Left lung (tissue), 10 donors: ENCODE data around the gene KRTAP10-12. TPM values are rescaled to one million over a fixed set of nuclear protein-coding genes. Genes with fewer than 3 reads are reported as not detected.
"Not testable (repeated sequence)": the region's sequence is repeated elsewhere in the genome, so short reads cannot be mapped to it uniquely, and the experiment has no call there.

Source experiments
- ATAC-seq: fragments of 200-7000 bp; cut with Tn5 transposase; one replicate; pipeline ENCODE4 v1.9.1; 2020; ENCODE audit warnings: moderate library complexity
- DNase-seq, 4 donors: peaks; one replicate each; pipeline ENCODE4 v3.0.0-alpha.2; 2013 to 2020
- H3K27ac ChIP-seq, 2 donors: fragments of 200-600 bp; sonication (generic) in 1 of 2; one replicate each; pipeline versions ENCODE4 v1.5.0 to v1.8.0; 2020 to 2021
- H3K27me3 ChIP-seq, 2 donors: fragments of 200-600 bp; sonication (generic) in 1 of 2; one replicate each; pipeline versions ENCODE4 v1.5.0 to v1.8.0; 2020 to 2021
- H3K36me3 ChIP-seq, 2 donors: fragments of 200-600 bp; sonication (generic) in 1 of 2; one replicate each; pipeline versions ENCODE4 v1.5.0 to v1.8.0; 2020 to 2021
- H3K4me1 ChIP-seq, 2 donors: fragments of 200-600 bp; one replicate each; pipeline ENCODE4 v1.8.0; 2021
- H3K4me3 ChIP-seq, 2 donors: fragments of 200-600 bp; sonication (generic) in 1 of 2; one replicate each; pipeline versions ENCODE4 v1.5.0 to v1.8.0; 2020 to 2021; ENCODE audit warnings: mild to moderate bottlenecking in 1 of 2
- H3K9me3 ChIP-seq, 2 donors: fragments of 200-600 bp; sonication (generic) in 1 of 2; one replicate each; pipeline versions ENCODE4 v1.5.0 to v1.8.0; 2020 to 2021
- intact Hi-C, 2 donors: fragments of 100-400 bp; cut with DNase I; formaldehyde crosslinking; loops; one replicate each; pipeline versions ENCODE4 v1.11.2 to v1.14.2; 2022
- polyA plus RNA-seq, 6 donors: library from polyadenylated mRNA; unstranded; fragments of 120-200 nt; gene quantifications; one replicate each; pipeline ENCODE4 v1.2.1, GENCODE V29; 2013; ENCODE audit not compliant: insufficient read length in 6 of 6
- total RNA-seq, 2 donors: library from RNA; stranded (reverse); fragmentation: NEBNext Ultra II Directional; extraction: Animal tissue kit (Norgen Biotek cat#: 25700); gene quantifications; one replicate each; pipeline ENCODE4 v1.2.1, GENCODE V29; 2021
- TF ChIP-seq, protein P1 (sequence below), 2 donors: fragments of 200-600 bp; sonication (generic) in 1 of 2; IDR thresholded peaks; one replicate each; pipeline versions ENCODE4 v1.5.0 to v1.8.0; 2021; ENCODE audit warnings: antibody characterized with exemption in 2 of 2
- donor health status: DM: no; HTN: yes; CAD: no.
- donor health status: DM: no; HTN: no; CAD: no.

KRTAP10-12 gene
- total and polyA plus RNA-seq, 8 donors, result not detected

DNA sequence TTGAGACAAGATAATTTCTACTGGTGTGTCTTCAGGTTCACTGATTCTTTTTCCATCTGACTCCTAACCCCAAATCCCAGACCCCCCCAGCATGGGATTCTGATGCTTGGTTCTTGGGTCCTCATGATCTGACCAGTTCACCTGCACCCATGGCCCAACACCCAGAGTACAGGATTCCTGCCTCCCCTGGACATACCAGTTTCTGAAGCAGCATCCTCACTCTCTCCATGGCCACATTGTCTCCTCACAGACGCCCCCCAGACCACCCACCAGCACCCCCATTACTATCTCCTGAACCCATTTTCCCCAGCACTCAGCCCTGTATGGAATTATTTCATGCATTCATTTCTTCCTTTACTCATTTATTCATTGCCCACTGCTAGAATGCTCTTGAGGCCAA, 40.1 kb upstream of the KRTAP10-12 start:
- Histone ChIP-seq H3K9me3 (peaks cover 0 to 7% of the 10 kb centered on the region in 2 donors), H3K4me3 (no peak overlapping the region), H3K27ac (no peak overlapping the region), H3K36me3 (no peaks in the 10 kb centered on the region), H3K27me3 (peaks cover 0 to 33% of the 10 kb centered on the region in 2 donors), H3K4me1 (no peaks in the 10 kb centered on the region)
- intact Hi-C loops, result no loop called here
- TF ChIP-seq, protein P1, sequence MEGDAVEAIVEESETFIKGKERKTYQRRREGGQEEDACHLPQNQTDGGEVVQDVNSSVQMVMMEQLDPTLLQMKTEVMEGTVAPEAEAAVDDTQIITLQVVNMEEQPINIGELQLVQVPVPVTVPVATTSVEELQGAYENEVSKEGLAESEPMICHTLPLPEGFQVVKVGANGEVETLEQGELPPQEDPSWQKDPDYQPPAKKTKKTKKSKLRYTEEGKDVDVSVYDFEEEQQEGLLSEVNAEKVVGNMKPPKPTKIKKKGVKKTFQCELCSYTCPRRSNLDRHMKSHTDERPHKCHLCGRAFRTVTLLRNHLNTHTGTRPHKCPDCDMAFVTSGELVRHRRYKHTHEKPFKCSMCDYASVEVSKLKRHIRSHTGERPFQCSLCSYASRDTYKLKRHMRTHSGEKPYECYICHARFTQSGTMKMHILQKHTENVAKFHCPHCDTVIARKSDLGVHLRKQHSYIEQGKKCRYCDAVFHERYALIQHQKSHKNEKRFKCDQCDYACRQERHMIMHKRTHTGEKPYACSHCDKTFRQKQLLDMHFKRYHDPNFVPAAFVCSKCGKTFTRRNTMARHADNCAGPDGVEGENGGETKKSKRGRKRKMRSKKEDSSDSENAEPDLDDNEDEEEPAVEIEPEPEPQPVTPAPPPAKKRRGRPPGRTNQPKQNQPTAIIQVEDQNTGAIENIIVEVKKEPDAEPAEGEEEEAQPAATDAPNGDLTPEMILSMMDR (IDR thresholded peaks at IDR 0.05), result no peak
- no peak for ATAC-seq
- DNase-seq, result no peak

DNA sequence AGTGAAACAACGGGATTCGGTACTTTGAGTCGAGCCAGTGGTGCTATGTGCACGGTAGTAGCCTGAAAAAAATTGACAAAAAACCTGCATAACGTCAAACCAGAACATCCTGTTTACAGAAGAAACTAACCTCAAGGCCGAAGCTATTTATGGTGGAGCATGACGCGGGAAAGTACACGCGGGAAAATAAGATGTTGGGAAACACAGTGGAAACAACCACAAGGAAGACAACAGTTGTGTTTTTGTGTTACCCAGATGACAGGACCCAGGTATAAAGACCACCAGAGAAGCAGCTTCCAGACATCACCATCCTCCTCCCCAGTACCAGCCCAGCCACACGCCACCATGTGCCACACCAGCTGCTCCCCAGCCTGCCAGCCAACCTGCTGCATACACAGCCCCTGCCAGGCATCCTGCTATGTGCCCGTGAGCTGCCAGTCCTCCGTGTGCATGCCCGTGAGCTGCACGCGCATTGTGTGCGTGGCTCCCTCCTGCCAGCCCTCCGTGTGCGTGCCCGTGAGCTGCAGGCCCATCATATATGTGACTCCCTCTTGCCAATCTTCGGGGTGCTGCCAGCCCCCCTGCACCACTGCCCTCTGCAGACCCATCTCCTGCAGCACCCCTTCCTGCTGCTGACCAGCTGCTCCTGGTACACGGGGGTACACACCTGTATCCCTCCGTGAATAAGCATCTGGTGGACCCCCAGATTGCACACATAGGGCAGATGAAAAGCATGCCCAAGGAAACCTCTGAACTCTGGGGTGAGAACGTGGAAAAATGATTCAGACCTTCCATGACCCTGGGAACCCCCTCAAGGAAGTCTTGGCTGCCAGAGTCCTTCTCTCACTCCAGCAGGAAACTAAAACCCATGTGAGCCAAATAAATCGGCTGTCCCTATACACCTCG, 39.1 kb upstream of the KRTAP10-12 start, which contains the start of gene KRTAP12-3:
KRTAP12-3 (plus strand) TSS at position 298 of the 906 bp plus-strand sequence; CDS start at position 346, 48 bp downstream.
- Histone ChIP-seq H3K36me3 (no peaks in the 10 kb centered on the region), H3K4me1 (no peaks in the 10 kb centered on the region), H3K27ac (no peak within 1 kb of the TSS), H3K9me3 (peaks cover 0 to 7% of the 10 kb centered on the region in 2 donors), H3K27me3 (peaks cover 0 to 32% of the 10 kb centered on the region in 2 donors), H3K4me3 (no peak within 1 kb of the TSS)
- no peak for ATAC-seq
- TF ChIP-seq, protein P1 (IDR thresholded peaks at IDR 0.05), result no peak
- DNase-seq, result no peak
- intact Hi-C loops, result no loop called here

DNA sequence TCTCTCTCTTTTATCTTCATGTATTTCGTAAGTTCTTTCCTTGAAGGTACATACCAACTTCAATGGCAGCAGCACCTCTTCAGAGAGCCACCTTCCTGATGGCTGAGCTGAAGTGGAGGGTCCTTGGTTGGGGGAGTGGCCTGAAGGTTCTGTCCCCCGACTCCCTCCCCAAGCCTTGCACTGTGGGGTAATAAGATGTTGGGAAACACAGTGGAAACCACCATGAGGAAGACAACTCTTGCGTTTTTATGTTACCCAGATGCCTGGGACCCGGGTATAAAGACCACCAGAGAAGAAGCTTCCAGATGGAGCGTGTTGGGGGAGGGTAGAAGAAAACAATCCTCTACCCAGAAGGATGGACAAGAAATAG, 38.4 kb upstream of the KRTAP10-12 start:
- Histone ChIP-seq H3K4me1 (no peaks in the 10 kb centered on the region), H3K27ac (no peak overlapping the region), H3K27me3 (peaks cover 0 to 26% of the 10 kb centered on the region in 2 donors), H3K4me3 (no peak overlapping the region), H3K36me3 (no peaks in the 10 kb centered on the region), H3K9me3 (peaks cover 0 to 10% of the 10 kb centered on the region in 2 donors)
- intact Hi-C loops, result no loop called here
- ATAC-seq (no peak), DNase-seq (no peak)
- TF ChIP-seq, protein P1 (IDR thresholded peaks at IDR 0.05), result no peak

DNA sequence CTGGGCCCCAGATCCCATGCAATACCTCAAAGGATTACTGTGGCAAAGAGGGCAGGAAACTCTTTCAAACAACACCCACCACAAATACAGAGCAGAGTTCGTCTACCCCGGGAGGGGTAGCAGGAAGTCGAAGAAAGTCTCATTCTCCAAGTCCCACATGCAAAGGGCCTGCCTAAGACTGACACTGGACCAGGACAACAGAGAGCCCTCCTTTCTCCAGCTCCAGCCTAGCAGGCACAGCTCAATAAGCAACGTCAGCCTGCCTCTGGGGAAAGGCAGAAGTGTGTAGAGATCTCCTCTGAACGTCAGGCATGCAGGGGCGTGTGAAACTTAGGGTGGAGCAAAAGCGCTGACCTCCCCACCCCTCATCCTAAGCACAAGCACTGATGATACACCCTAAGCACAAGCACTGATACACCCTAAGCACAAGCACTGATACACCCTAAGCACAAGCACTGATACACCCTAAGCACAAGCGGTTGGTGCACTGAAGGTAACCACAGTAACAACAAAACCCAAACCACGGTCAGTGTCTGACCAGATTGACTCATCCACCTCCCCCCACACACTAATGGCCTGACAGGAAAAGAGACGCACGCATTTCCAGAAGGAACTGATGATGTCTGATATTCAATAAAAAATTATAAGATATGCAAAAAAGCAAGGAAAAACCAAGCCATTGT, 37.9 kb upstream of the KRTAP10-12 start:
- intact Hi-C loops, result no loop called here
- Histone ChIP-seq H3K4me1 (no peaks in the 10 kb centered on the region), H3K36me3 (no peaks in the 10 kb centered on the region), H3K9me3 (peaks cover 0 to 13% of the 10 kb centered on the region in 2 donors), H3K27me3 (peaks cover 0 to 20% of the 10 kb centered on the region in 2 donors), H3K4me3 (no peak overlapping the region), H3K27ac (no peak overlapping the region)
- DNase-seq (no peak), ATAC-seq (no peak)
- TF ChIP-seq, protein P1 (IDR thresholded peaks at IDR 0.05), result no peak

DNA sequence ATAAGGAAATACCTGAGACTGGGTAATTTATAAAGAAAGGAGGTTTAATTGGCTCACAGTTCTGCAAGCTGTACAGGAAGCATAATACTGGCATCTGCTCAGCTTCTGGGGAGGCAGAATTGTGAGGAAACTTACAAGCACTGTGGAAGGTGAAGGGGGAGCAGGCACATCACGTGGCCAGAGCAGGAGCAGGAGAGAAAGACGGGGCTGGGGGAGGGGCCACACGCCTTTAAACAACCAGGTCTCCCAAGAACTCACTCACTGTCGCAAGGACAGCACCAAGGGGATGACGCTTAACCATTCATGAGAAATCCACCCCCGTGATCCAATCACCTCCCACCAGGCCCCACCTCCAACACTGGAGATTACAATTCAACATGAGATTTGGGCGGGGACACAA, 35.4 kb upstream of the KRTAP10-12 start:
- DNase-seq, H3K27ac ChIP-seq, ATAC-seq, H3K36me3 ChIP-seq, intact Hi-C loops, H3K4me3 ChIP-seq, H3K4me1 ChIP-seq: not testable (repeated sequence)
- H3K27me3 ChIP-seq, result peaks cover 0 to 13% of the 10 kb centered on the region in 2 donors
- peaks cover 0 to 11% of the 10 kb centered on the region in 2 donors for H3K9me3 ChIP-seq
